Right lung (tissue), 5 donors: ENCODE results near the gene RANGAP1. TPM values are rescaled to one million over a fixed set of nuclear protein-coding genes. Genes with fewer than 3 reads are reported as not detected.
"Not testable (repeated sequence)": the region's sequence is repeated elsewhere in the genome, so short reads cannot be mapped to it uniquely, and the experiment has no call there.

ENCODE experiments used
- DNase-seq, 2 donors: peaks; one replicate each; pipeline ENCODE4 v3.0.0-alpha.2; 2013
- polyA plus RNA-seq, 5 donors: library from polyadenylated mRNA; unstranded; fragments of 120-200 nt; gene quantifications; one replicate each; pipeline versions ENCODE4 v1.2.1 to v1.2.3, GENCODE V29; 2013; ENCODE audit warnings: inconsistent platforms in 1 of 5, low replicate concordance in 1 of 5; ENCODE audit not compliant: insufficient read length in 5 of 5, insufficient read depth in 1 of 5

Gene RANGAP1
- polyA plus RNA-seq, 5 donors: 30.8 to 40.7 (median 37.5) TPM

DNA sequence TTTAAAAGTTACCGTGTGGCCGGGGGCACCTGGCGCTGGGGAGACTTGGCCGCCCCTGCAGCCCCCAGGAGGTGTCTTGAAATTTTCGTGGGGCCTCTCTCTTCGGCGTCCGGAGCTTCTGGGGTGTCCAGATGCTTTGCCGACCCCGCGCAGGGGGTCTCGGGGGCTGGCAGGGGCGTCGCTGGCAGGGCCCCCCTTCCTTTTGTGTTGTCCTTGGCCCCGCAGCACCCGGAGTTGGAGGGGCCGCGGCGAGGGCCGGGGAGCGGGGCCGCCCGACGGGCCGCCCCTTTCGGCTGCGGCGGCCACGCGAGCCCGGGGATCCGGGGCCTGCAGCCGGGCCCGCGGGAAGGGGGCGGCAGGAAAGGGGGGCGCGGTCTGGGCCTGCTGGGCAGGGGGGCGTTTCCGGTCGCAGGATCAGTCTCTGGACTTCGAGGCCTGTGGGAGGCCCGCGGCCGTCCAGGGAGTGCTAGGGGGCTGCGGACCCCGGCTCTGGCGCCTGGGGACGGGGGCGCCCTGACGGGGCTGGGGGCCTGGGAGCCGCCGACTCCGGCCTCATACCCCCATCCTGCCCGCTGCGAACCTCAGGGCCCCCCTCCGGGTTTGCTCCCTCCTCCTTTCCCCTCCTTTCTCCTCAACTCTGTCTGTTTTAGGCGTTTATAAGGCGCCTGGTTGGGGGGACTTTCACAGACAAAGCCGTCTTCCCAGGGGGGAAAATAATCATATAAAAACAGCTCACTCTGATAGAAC is 16.2 kb upstream of the RANGAP1 start:
- DNase-seq: peak; percentile 47 to 49

DNA sequence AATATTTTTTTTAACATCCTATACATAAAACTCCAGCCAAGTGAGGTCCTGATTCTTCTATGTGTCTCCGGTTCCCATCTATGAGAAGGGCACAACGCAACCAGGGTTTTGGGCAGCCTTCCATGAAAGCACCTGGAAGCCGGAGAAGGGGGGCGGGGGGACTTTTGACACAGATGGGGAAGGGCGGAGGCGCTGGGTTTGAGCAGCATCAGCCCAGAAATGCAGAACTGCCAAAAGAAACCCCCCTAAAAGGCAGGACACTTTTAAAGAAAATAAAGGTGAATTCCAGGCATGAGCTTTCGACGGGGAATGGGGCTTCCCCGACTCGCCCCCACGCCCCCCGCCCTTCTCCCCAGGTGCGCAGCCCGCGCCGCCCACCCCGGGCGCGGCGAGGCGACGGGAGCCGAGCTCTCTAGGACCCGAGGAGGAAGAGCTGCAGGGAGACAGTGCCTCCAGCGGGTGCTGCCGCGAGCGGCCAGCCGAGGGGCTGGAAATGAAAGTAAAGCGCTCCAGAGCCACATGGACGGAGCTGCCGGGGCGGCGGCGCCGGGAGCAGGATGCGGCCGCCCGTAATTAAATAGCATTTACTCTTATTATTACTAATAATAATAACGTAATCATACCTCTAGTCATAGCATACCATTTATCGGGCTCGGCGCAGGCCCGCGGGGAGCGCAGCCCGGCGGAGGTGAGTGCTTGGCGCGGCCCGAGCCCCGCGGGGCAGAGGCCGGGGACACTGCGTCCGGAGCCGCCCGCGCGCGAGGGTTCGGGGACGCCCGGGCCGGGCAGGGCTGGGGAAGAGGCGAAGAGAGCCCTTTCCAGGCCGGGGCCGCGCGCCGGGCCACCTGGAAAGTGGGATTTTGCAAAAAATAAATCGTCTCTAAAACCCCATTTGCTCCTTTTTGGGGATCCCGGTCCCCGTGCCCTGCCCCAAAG is 15.4 kb upstream of the RANGAP1 start, which contains the start of gene ZC3H7B:
TSS of gene ZC3H7B (plus strand) at position 441 of the 936 bp plus-strand sequence. CDS start 19,136 bp downstream, outside the sequence.
- peak; percentile 69 to 77 for DNase-seq

DNA sequence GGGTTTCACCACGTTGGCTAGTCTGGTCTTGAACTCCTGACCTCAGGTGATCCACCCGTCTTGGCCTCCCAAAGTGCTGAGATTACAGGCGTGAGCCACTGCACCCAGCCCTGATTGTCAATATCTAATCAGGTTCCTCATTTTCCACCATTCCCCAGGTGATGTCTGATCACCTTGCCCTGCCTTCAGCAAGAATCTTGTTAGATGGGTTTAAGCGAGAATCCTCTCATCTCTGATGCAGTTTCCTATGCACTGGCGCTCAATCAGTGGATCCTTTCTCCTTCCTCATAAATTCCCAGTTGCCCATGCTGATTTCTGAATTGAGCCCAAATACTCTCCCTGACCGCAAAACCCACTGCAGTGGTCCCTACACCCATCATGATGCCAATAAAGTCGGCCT is 14.7 kb upstream of the RANGAP1 start:
- no peak for DNase-seq

DNA sequence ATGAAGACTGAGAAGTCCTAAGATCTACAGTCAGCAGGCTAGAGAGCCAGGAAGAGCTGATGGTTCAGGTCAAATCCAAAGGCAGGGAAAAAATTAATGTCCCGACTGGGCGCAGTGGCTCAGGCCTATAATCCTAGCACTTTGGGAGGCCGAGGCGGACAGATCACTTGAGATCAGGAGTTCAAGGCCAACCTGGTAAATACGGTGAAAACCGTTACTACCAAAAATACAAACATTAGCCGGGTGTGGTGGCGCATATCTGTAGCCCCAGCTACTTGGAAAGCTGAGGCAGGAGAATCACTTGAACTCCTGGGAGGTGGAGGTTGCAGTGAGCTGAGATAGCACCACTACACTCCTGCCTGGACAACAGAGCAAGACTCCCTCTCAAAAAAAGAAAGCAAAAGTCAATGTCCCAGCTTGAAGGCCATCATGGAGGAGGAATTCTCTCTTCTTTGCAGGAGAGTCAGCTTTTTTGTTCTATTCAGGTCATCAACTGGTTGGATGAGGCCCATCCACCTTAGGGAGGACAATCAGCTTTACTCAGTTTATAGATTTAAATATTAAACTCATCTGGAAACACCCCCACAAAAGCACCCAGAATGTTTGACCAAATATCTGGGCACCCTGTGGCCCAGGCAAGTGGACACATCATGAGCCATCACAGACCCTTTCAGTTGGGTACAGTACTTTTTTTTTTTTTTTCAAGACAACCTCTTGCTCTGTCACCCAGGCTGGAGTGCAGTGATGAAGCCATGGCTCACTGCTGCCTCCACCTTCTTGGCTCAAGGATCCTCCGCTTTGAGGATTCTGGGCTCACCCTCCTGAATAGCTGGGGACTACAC is 11.1 kb upstream of the RANGAP1 start:
- DNase-seq: no peak

DNA sequence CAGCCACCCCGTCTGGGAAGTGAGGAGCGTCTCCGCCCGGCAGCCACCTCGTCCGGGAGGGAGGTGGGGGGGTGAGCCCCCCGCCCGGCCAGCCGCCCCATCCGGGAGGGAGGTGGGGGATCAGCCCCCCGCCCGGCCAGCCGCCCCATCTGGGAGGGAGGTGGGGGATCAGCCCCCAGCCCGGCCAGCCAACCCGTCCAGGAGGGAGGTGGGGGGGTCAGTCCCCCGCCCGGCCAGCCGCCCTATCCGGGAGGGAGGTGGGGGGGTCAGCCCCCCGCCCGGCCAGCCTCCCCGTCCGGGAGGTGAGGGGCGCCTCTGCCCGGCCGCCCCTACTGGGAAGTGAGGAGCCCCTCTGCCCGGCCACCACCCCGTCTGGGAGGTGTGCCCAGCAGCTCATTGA is 8.8 kb upstream of the RANGAP1 start:
- not testable (repeated sequence) for DNase-seq

DNA sequence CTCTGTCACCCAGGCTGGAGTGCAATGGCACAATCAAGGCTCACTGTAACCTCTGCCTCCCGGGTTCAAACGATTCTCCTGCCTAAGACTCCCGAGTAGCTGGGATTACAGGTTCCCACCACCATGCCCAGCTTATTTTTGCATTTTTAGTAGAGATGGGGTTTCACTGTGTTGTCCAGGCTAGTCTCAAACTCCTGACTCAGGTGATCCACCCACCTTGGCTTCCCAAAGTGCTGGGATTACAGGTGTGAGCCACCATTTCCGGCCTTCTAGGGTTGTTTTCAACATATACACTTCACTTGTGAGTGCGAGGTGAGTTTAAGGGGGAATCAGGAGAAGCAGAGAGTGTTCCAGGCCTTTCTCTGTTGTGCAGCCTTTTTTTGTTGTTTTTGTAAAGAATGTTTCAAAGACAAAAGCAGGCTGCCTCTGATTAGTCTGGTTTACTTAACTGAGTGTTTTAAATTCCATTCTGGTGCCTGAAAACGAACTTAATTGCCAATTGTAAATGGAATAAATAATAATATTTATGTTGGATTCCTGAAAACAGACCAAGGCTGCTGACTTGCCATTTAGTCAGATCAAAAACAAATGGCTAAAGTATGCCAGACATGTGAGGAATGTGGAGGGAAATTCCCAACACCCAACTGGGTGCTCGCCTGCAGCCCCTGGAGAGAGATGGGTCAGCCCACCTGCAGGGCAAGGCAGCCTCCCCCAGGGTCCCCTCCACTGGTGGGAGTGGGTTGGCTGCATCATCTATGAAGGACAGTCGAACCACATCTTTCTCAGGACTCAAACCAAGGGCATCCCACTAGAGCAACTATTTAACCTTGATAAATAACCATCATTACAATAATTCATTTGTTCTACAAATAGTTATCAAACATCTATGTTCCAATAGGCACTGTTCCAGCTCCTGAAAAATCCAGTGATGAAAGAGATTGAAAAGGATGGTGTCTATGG is 4.6 kb upstream of the RANGAP1 start:
- DNase-seq: no peak

DNA sequence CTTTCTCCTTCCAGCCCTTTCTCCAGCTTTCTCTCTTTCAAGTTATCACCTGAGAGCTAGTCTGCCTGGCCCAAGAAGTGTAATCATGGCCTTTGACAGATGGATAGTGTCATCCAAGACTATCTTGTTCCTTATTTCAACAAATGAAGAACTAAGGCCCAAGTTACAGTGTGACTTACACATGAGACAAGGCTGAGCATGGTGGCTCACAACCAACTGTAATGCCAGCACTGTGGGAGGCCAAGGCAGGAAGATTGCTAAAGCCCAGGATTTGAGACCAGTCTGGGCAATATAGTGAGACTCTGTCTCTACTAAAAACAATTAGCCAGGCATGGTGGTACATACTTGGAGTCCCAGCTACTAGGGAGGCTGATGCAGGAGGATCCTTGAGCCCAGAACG is 3.7 kb upstream of the RANGAP1 start:
- DNase-seq: no peak

DNA sequence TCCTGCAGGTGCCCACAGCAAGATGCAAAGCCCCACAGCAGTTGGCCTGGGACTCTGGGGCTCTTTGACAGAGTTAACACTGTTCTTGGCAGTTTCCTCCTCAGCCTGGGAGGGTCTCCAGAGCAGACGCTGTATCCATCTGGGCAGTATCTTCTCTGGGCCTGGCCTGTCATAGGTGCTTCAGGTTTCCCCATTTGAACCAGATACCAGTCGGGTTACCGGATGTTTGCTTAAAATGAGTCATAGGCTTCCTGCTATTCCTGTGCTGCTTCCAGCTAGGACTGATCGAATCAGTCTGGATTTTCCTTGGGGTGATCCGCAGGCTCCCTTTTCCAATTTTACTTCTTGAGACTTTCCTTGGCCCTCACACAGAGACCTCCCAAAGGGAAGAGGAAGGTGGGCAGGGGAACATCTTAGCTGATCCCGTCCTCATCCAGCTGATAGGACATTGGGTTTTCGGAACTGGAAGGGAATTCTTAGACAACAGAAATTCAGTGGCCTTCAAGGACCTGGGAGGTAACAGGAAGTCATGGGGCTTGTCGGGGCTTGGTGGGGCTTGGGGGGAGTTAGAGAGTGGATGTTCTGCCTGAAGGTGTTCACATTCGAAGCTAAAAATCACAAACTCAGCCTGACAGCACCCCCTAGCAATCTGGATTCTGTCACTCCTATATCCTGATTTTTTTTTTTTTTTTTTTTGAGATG is 2.4 kb upstream of the RANGAP1 start:
- DNase-seq: no peak

DNA sequence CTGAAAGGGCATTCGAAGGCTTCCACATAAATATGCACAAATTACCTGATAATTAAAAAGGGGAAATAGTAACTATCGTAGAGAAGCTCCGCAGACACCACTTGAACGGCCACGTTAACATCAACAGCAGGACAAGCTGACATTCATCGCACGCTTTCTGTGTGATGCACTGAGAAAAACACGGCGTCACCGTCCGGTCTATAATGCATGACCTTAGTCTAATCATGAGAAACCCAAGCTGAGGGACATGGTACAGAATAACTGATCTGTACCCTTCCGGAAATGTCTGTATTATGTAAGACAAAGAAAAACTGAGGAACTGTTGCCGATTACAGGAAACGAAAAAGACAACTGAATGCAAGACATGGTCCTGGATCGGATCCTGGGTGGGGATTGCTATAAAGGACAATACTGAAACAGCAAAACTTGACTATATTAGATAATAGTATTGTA is 678 bp upstream of the RANGAP1 start:
- DNase-seq: no peak

DNA sequence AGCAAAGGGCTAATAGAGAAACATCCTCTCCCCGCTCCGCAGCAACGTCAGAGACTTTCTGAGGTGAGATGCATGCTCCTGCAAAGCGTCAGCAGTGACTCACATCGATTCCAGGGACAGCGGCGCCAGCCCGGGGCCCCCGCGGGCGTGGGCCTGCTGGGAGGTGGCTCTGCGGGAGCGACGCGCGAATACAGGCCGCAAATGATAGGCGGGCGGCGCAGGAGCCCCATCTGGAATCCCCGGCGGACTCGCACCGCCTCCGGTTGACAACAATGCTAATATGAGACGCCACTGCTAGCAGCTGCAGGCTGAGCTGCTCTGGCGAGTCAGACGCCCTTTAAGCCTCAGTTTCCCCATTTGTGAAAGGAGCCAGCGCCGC is 557 bp downstream of the RANGAP1 start:
- DNase-seq: peak in 1 of 2 donors; percentile 9

DNA sequence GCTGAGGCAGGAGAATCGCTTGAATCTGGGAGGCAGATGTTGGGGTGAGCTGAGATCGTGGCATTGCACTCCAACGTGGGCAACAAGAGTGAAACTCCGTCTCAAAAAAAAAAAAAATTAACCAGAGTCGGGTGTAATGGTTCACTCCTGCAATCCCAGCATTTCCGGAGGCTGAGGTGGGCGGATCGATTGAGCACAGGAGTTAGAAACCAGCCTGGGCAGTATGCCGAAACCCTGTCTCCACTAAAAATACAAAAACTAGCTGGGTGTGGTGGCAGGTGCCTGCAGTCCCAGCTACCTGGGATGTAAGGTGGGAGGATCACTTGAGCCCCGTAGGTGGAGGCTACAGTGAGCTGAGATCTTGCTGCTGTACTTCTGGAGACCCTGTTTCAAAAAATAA is 1.5 kb downstream of the RANGAP1 start:
- no peak for DNase-seq

DNA sequence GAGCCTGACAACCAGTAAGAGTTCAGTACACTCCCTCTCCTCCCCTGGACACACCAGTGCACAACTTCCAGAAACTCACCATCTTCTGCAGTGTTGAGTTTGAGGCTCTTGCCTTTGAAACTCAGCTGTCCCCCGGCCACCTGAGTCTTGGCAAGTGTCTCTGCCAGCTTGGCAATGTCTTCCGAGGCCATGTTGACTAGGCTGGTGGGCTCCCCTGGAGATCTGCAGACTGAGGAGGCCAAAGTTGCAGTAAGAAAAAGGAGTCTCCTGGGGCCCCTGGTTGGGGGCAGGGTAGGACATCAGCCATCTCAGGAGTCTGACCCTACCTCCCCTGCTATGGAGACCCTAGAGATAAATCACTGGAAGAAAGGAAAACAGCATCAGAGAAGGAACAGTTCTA is 5.1 kb downstream of the RANGAP1 start:
- DNase-seq: no peak

DNA sequence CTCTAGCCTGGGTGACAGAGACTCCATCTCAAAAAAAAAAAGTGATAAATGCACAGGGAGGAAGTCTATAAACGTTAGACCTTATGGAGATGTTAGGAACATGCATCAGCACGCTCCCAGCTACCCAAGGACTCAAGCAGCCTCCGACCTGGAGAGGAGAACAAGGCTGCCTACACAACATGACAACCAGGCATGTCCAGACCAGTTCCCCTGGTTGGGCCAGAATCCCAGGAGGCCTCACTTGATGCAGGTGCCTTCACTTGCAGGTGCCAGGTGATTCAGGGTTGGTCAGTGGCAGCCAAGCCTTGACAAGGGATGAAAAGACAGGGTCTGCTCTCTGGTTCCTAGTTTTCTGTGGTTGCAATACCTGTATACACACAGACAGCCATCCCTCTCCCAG is 5.9 kb downstream of the RANGAP1 start:
- DNase-seq: no peak

DNA sequence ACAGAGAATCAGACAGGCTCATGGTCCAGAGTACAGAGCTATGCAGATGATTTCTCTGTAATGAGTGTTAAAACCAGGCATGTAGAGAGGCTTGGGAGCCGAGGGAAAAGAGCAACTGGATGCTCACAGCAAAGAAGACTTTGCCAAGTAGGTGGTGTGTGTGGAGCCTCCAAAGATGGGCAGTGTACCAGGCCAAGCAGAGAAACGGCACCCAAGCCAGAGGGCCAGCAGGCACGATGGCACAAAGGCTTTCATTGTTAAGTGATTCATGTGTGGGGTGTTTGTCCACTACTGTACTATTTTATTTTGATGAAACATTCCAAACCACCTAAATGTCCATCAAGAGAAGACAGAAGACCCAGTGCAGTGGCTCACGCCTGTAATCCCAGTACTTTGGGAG is 11.1 kb downstream of the RANGAP1 start:
- DNase-seq: no peak

DNA sequence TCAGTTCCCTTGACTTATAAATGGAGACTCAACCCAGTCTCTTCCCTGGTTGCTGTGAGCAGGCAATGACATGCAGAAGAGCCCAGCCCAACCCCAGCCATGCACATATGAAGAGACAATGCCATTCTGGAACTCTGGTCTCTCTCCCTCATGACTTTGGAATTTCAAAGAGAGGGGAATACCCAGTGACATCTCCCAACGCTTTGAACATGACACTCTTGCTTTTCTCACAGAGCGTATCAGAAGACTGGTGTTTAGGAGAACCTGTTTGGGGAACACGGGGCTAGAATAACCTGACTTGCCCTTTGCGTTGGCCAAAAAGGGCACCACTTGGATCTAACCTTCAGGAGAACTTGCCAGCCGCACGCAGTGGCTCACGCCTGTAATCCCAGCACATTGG is 12.9 kb downstream of the RANGAP1 start:
- DNase-seq: no peak

DNA sequence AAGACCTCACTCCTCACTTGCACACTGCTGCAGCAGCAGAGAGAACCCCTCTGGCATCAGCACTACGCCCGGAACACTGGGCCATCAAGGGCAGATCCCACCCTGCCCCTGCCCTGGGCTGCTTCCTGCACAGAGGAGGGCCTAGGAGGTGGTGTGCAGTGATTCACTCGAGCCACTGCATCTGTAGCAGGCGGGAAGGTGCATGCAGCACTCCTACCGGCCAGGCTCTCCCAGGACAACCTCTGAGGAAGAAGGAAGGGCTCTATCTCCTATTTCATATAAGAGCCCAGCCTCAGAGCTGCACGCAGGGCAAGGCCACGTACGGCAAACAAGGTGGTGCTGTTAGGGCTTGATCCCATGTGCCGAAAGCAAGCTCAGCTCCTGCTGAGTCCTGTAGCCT is 14.2 kb downstream of the RANGAP1 start:
- DNase-seq: no peak

DNA sequence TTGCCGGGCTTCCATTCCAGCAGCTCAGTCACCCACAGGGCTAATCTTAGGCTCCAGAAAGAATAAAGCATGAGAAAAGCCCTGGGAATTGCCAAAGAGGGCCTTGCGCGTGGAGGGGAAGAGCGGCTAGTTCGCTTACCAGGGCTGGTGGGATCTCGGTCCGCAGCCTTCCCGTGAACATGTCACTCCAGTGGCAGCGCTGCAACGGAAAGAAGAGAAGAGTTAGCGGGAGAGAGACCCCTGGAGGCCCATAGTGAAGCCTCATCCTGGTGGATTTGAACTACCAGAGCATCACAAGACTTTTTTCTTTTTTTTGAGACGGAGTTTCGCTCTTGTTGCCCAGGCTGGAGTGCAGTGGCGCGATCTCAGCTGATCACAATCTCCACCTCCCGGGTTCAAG is 18.0 kb downstream of the RANGAP1 start:
- no peak for DNase-seq

DNA sequence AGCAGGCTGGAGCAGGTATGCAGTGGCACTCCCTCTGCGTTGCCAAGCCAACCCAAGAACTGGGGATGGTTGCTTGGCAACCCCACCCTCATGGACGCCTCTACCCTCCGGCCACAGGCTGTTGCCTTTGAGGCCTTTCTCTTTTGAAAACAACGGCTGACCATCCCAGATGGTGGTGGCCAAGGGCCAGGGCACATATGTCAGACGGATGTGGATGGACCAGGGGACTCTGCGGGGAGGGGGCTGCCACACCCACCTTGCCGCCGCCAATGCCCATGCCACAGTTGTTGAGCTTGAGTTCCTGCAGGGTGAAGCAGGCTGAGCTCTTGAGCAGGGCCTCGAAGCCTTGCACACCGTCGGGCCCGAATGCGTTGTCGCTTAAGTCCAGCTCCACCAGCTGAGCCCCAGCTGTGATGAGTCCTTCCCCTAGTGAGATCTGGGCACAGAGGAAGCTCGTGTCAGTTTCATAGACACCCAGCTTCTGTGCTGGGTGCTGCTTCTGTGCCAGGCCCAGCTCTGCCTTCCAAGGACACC is 21.5 kb downstream of the RANGAP1 start:
- no peak for DNase-seq

DNA sequence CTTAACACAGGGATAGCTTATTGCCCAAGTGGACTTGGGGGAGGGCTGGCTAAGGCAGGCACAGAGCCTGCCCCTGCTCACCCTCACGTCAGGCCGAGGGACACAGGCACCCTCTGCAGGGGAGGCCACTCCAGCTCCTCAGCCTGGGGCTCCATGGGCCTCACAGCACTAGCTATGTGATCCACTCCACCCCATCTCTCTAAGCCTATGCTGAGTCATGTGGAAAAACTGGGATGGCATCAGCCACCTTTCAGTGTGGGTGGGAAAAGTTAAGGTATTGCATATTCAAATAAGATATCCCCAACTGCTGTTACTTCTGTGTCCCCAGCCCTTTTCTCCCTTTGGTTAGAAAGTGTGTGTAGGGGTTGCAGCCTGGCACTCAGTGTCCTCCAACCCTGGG is 22.3 kb downstream of the RANGAP1 start:
- no peak for DNase-seq

DNA sequence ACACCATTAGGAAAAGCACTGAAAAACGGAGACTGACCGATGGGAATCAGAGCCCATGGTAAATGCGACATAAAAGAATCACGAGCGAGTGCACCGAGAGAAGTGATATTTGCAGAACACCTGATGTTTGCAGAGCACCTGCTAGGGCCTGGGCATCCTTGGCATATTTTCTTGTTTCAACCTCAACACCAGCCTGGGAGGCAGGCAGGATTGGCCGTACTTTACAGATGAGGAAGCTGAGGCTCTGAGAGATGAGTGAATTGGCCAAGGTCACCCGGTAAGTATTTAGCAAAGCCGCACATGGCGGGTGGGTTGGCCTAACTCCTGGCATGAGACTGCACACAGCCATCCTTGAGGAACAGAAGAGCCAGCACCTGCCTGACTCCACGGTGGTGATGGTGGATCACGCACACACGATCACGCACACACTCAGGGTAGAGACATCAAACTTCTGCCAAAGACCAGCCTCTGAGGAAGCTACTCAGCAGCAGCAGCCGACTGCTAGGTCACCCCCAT is 23.7 kb downstream of the RANGAP1 start:
- no peak for DNase-seq
